KMS-11 (cell line): Measurements from ENCODE around the gene NDUFV3.

ENCODE experiments used
- H2AFZ ChIP-seq: fragments of 200-600 bp; sonication (generic); 2 replicates; pipeline ENCODE4 v1.6.1; 2016; ENCODE audit warnings: antibody characterized with exemption, mixed run types, low read depth
- H3K27ac ChIP-seq: fragments of 200-600 bp; sonication (generic); 2 replicates; pipeline ENCODE4 v1.6.1; 2016; ENCODE audit warnings: mild to moderate bottlenecking, mixed run types
- H3K27me3 ChIP-seq: fragments of 200-600 bp; sonication (generic); 2 replicates; pipeline ENCODE4 v1.6.1; 2017; ENCODE audit warnings: mild to moderate bottlenecking, low read depth, mixed run types, moderate library complexity; ENCODE audit not compliant: insufficient read depth
- H3K36me3 ChIP-seq: fragments of 200-600 bp; sonication (generic); 2 replicates; pipeline ENCODE4 v1.6.1; 2017; ENCODE audit warnings: mild to moderate bottlenecking, mixed run types; ENCODE audit not compliant: insufficient read depth
- H3K4me1 ChIP-seq: fragments of 200-600 bp; sonication (generic); 2 replicates; pipeline ENCODE4 v1.6.1; 2016; ENCODE audit warnings: mild to moderate bottlenecking, low read depth, mixed run types; ENCODE audit not compliant: poor library complexity, severe bottlenecking
- H3K4me2 ChIP-seq: fragments of 200-600 bp; sonication (generic); 2 replicates; pipeline ENCODE4 v1.7.0; 2016; ENCODE audit warnings: mild to moderate bottlenecking, mixed run types
- H3K4me3 ChIP-seq: fragments of 200-600 bp; sonication (generic); IDR thresholded peaks from 2 replicates; pipeline ENCODE4 v1.6.1; 2017; ENCODE audit warnings: low read depth, low read length, mixed read lengths; ENCODE audit not compliant: insufficient read depth
- H3K79me2 ChIP-seq: fragments of 200-600 bp; sonication (generic); 2 replicates; pipeline ENCODE4 v1.6.1; 2016; ENCODE audit warnings: low read depth, mixed run types; ENCODE audit not compliant: insufficient read depth
- H3K9ac ChIP-seq: fragments of 200-600 bp; sonication (generic); 2 replicates; pipeline ENCODE4 v1.6.1; 2016; ENCODE audit warnings: mild to moderate bottlenecking, mixed run types
- H4K20me1 ChIP-seq: fragments of 200-600 bp; sonication (generic); 2 replicates; pipeline ENCODE4 v1.6.1; 2016; ENCODE audit warnings: mild to moderate bottlenecking, mixed run types; ENCODE audit not compliant: insufficient read depth
- TF ChIP-seq, protein P1 (sequence below): fragments of 200-600 bp; sonication (generic); conservative IDR thresholded peaks from 2 replicates; pipeline ENCODE4 v1.6.1; 2017; ENCODE audit warnings: low read depth, mild to moderate bottlenecking, antibody characterized with exemption, low read length, moderate library complexity, mixed read lengths

Gene NDUFV3

GRCh38 chr21:42852925-42853570 lies 40.1 kb upstream of the NDUFV3 start:
- peaks cover 26% of the 10 kb centered on the region; the same call in 1 of the 2 replicates for H3K79me2 ChIP-seq
- no peaks in the 10 kb centered on the region for H3K27me3 ChIP-seq
- H4K20me1 ChIP-seq, result no peaks in the 10 kb centered on the region
- TF ChIP-seq, protein P1, sequence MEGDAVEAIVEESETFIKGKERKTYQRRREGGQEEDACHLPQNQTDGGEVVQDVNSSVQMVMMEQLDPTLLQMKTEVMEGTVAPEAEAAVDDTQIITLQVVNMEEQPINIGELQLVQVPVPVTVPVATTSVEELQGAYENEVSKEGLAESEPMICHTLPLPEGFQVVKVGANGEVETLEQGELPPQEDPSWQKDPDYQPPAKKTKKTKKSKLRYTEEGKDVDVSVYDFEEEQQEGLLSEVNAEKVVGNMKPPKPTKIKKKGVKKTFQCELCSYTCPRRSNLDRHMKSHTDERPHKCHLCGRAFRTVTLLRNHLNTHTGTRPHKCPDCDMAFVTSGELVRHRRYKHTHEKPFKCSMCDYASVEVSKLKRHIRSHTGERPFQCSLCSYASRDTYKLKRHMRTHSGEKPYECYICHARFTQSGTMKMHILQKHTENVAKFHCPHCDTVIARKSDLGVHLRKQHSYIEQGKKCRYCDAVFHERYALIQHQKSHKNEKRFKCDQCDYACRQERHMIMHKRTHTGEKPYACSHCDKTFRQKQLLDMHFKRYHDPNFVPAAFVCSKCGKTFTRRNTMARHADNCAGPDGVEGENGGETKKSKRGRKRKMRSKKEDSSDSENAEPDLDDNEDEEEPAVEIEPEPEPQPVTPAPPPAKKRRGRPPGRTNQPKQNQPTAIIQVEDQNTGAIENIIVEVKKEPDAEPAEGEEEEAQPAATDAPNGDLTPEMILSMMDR, result no peak
- H3K36me3 ChIP-seq, result peaks cover 55% of the 10 kb centered on the region; the same call in 1 of the 2 replicates
- H3K9ac ChIP-seq, result no peak overlapping the region
- H3K4me3 ChIP-seq, result no peak overlapping the region
- no peak overlapping the region for H3K27ac ChIP-seq
- H2AFZ ChIP-seq, result no peak overlapping the region
- no peaks in the 10 kb centered on the region for H3K4me1 ChIP-seq
- no peak overlapping the region for H3K4me2 ChIP-seq

GRCh38 chr21:42853621-42854020 lies 39.5 kb upstream of the NDUFV3 start:
- H3K27me3 ChIP-seq, result no peaks in the 10 kb centered on the region
- no peaks in the 10 kb centered on the region for H4K20me1 ChIP-seq

GRCh38 chr21:42854246-42855010 lies 38.7 kb upstream of the NDUFV3 start:
- Histone ChIP-seq H3K4me1 (no peaks in the 10 kb centered on the region), H3K27ac (no peak overlapping the region), H4K20me1 (no peaks in the 10 kb centered on the region), H2AFZ (no peak overlapping the region), H3K27me3 (no peaks in the 10 kb centered on the region), H3K9ac (no peak overlapping the region), H3K4me3 (no peak overlapping the region), H3K79me2 (peaks cover 32% of the 10 kb centered on the region; the same call in 1 of the 2 replicates), H3K4me2 (no peak overlapping the region), H3K36me3 (peaks cover 49% of the 10 kb centered on the region; the same call in 1 of the 2 replicates)
- TF ChIP-seq, protein P1, result no peak

More at GRCh38 chr21:42853621-42854020, 39.5 kb upstream of the NDUFV3 start:
- H3K4me3 ChIP-seq, result no peak overlapping the region
- H3K27ac ChIP-seq, result no peak overlapping the region
- H3K9ac ChIP-seq, result no peak overlapping the region
- TF ChIP-seq, protein P1, result no peak
- no peak overlapping the region for H2AFZ ChIP-seq
- H3K79me2 ChIP-seq, result peaks cover 31% of the 10 kb centered on the region; the same call in 1 of the 2 replicates
- no peak overlapping the region for H3K4me2 ChIP-seq
- no peaks in the 10 kb centered on the region for H3K4me1 ChIP-seq
- H3K36me3 ChIP-seq, result peaks cover 55% of the 10 kb centered on the region; the same call in 1 of the 2 replicates

DNA sequence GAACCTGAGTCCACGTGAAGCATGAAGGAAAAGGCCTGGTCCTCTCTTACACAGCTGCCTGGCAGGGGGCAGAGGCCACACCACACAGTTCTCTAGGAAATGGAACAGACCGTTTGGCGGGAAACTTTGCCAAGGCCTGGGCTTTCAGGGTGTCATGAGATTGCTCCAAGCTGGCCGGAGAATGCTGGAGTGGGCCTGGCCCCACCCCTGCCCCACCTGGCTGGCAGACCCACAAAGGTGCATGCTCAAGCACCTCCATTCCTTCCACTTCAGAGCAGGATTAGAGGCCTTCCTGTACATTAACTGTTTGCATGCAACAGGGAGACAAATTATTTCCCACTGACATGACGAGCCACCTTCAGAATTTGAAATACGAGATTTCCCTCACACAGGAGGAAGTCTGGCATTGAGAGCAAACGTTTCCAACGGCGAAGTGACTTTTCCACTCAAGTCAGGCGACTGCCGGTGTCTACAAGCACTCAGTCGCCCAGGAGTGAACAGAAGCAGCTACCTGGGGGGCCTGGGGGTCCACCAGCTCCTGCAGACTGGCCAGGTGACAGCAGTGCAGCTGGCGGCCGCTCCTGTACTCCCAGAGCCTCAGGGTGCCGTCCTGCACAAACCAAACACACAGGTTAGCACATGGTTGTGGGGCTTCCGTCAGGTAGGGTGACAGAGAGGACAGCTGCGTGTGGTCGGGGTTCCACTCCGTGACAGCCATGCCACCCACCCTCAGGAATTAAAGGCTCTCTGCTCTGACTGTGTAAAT lies 37.8 kb upstream of the NDUFV3 start:
- Histone ChIP-seq H3K4me3 (no peak overlapping the region), H3K36me3 (peaks cover 47% of the 10 kb centered on the region; the same call in 1 of the 2 replicates), H3K9ac (no peak overlapping the region), H3K27me3 (no peaks in the 10 kb centered on the region), H3K27ac (no peak overlapping the region), H3K4me2 (no peak overlapping the region), H3K4me1 (no peaks in the 10 kb centered on the region), H4K20me1 (no peaks in the 10 kb centered on the region), H3K79me2 (peaks cover 36% of the 10 kb centered on the region; the same call in 1 of the 2 replicates), H2AFZ (no peak overlapping the region)
- TF ChIP-seq, protein P1, result no peak
